Measurements from ENCODE around the gene TSSC4.

TSSC4 gene

GRCh38 chr11:2395211-2395730, 5.3 kb upstream of the TSSC4 start:
- no peak for TF ChIP-seq YY1 (IDR thresholded peaks at IDR 0.05; ENCODE audit: low read depth)
- no peak for TF ChIP-seq TCF12 (IDR thresholded peaks at IDR 0.05; ENCODE audit: low read depth)
- no peak for TF ChIP-seq TEAD4 (IDR thresholded peaks at IDR 0.05)
- TF ChIP-seq MAX (IDR thresholded peaks at IDR 0.05): no peak
- TF ChIP-seq REST (IDR thresholded peaks at IDR 0.05; ENCODE audit: low read depth): no peak
- no peak for TF ChIP-seq TAF1 (IDR thresholded peaks at IDR 0.05; ENCODE audit: low read depth)
- TF ChIP-seq ZBTB7A (IDR thresholded peaks at IDR 0.05; ENCODE audit: low read depth): no peak

- TF ChIP-seq RAD21 (IDR thresholded peaks at IDR 0.05; ENCODE audit: low read depth) (no peak), EGR1 (IDR thresholded peaks at IDR 0.05) (no peak), TEAD4 (IDR thresholded peaks at IDR 0.05) (no peak), USF1 (IDR thresholded peaks at IDR 0.05) (no peak), YY1 (IDR thresholded peaks at IDR 0.05; ENCODE audit: low read depth) (no peak), NFIC (IDR thresholded peaks at IDR 0.05) (no peak), CEBPB (IDR thresholded peaks at IDR 0.05) (no peak), TAF1 (IDR thresholded peaks at IDR 0.05; ENCODE audit: low read depth) (no peak), TCF12 (IDR thresholded peaks at IDR 0.05; ENCODE audit: low read depth) (no peak), FOXM1 (IDR thresholded peaks at IDR 0.05; ENCODE audit: borderline replicate concordance, low read depth) (no peak)
Observed at GRCh38 chr11:2395856-2396255, 4.7 kb upstream of the TSSC4 start.

GRCh38 chr11:2396471-2396870, 4.1 kb upstream of the TSSC4 start:
- TF ChIP-seq YY1 (IDR thresholded peaks at IDR 0.05; ENCODE audit: low read depth): no peak
- no peak for TF ChIP-seq TEAD4 (IDR thresholded peaks at IDR 0.05)
- TF ChIP-seq TCF12 (IDR thresholded peaks at IDR 0.05; ENCODE audit: low read depth): no peak
- no peak for TF ChIP-seq TAF1 (IDR thresholded peaks at IDR 0.05; ENCODE audit: low read depth)
- no peak for TF ChIP-seq MAX (IDR thresholded peaks at IDR 0.05)
- no peak for TF ChIP-seq EP300 (IDR thresholded peaks at IDR 0.05; ENCODE audit: borderline replicate concordance)
- TF ChIP-seq CREB1 (IDR thresholded peaks at IDR 0.05; ENCODE audit: low read depth): no peak

GRCh38 chr11:2397005-2397404, 3.5 kb upstream of the TSSC4 start:
- TF ChIP-seq EP300 (IDR thresholded peaks at IDR 0.05; ENCODE audit: borderline replicate concordance) (no peak), MAX (IDR thresholded peaks at IDR 0.05) (no peak), USF1 (IDR thresholded peaks at IDR 0.05) (no peak), YY1 (IDR thresholded peaks at IDR 0.05; ENCODE audit: low read depth) (no peak), ZBTB7A (IDR thresholded peaks at IDR 0.05; ENCODE audit: low read depth) (no peak), RAD21 (IDR thresholded peaks at IDR 0.05; ENCODE audit: low read depth) (no peak), REST (IDR thresholded peaks at IDR 0.05; ENCODE audit: low read depth) (no peak), CREB1 (IDR thresholded peaks at IDR 0.05; ENCODE audit: low read depth) (no peak), TCF12 (IDR thresholded peaks at IDR 0.05; ENCODE audit: low read depth) (no peak), EGR1 (IDR thresholded peaks at IDR 0.05) (no peak), TEAD4 (IDR thresholded peaks at IDR 0.05) (no peak), TAF1 (IDR thresholded peaks at IDR 0.05; ENCODE audit: low read depth) (no peak), CEBPB (IDR thresholded peaks at IDR 0.05) (no peak), NFIC (IDR thresholded peaks at IDR 0.05) (no peak), FOXM1 (IDR thresholded peaks at IDR 0.05; ENCODE audit: borderline replicate concordance, low read depth) (no peak)

GRCh38 chr11:2398664-2399355, 1.7 kb upstream of the TSSC4 start:
- no peak for TF ChIP-seq NFIC (IDR thresholded peaks at IDR 0.05)

- no peak for TF ChIP-seq TCF12 (IDR thresholded peaks at IDR 0.05; ENCODE audit: low read depth)
- no peak for TF ChIP-seq CREB1 (IDR thresholded peaks at IDR 0.05; ENCODE audit: low read depth)
- no peak for TF ChIP-seq MAX (IDR thresholded peaks at IDR 0.05)
- no peak; the same call in 1 of the 2 replicates for TF ChIP-seq EP300 (IDR thresholded peaks at IDR 0.05; ENCODE audit: borderline replicate concordance)
- no peak for TF ChIP-seq CEBPB (IDR thresholded peaks at IDR 0.05)
- TF ChIP-seq YY1 (IDR thresholded peaks at IDR 0.05; ENCODE audit: low read depth): peak; percentile 60; the same call in 1 of the 2 replicates
Observed at GRCh38 chr11:2399488-2400068, 972 bp upstream of the TSSC4 start.
